Measurements from ENCODE around the gene BRINP3.

- TF ChIP-seq, protein P1, sequence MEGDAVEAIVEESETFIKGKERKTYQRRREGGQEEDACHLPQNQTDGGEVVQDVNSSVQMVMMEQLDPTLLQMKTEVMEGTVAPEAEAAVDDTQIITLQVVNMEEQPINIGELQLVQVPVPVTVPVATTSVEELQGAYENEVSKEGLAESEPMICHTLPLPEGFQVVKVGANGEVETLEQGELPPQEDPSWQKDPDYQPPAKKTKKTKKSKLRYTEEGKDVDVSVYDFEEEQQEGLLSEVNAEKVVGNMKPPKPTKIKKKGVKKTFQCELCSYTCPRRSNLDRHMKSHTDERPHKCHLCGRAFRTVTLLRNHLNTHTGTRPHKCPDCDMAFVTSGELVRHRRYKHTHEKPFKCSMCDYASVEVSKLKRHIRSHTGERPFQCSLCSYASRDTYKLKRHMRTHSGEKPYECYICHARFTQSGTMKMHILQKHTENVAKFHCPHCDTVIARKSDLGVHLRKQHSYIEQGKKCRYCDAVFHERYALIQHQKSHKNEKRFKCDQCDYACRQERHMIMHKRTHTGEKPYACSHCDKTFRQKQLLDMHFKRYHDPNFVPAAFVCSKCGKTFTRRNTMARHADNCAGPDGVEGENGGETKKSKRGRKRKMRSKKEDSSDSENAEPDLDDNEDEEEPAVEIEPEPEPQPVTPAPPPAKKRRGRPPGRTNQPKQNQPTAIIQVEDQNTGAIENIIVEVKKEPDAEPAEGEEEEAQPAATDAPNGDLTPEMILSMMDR (IDR thresholded peaks at IDR 0.05), result no peak
- no peak for TF ChIP-seq POLR2A (IDR thresholded peaks at IDR 0.05)
Measured at GRCh38 chr1:190456129-190456528, 21.5 kb downstream of the BRINP3 start.

All from adrenal gland (tissue), 5 donors.